ENCODE data around the gene TLE6. TPM values are rescaled to one million over a fixed set of nuclear protein-coding genes. Genes with fewer than 3 reads are reported as not detected.

Gene TLE6
- total and polyA plus RNA-seq, 4 donors, result 0.47 to 2.8 (median 1.2) TPM

- WGBS, result 94% methylated on average over 18 of the region's 18 CpGs
- no peak for TF ChIP-seq FOXA1 (IDR thresholded peaks at IDR 0.05)
- no peak for TF ChIP-seq YY1 (IDR thresholded peaks at IDR 0.05)
- TF ChIP-seq RXRA (IDR thresholded peaks at IDR 0.05), result no peak
- no peak for TF ChIP-seq HNF4A (conservative IDR thresholded peaks at IDR 0.05)
- no peak for TF ChIP-seq ATF3 (IDR thresholded peaks at IDR 0.05)
- no peak for TF ChIP-seq EGR1 (IDR thresholded peaks at IDR 0.05; ENCODE audit: low read depth in 2 of 2)
- no peak for TF ChIP-seq ZBTB33 (IDR thresholded peaks at IDR 0.05)
- TF ChIP-seq HNF4G (IDR thresholded peaks at IDR 0.05), result no peak
- no peak for TF ChIP-seq GABPA (IDR thresholded peaks at IDR 0.05 in 1 of 2, conservative IDR thresholded peaks at IDR 0.05 in 1 of 2)
- no peak for TF ChIP-seq FOXA2 (IDR thresholded peaks at IDR 0.05)
- TF ChIP-seq NR2F2 (IDR thresholded peaks at IDR 0.05), result no peak
- TF ChIP-seq JUND (IDR thresholded peaks at IDR 0.05), result no peak
- no peak for TF ChIP-seq SP1 (IDR thresholded peaks at IDR 0.05)
- TF ChIP-seq REST (IDR thresholded peaks at IDR 0.05), result no peak
- TF ChIP-seq MAX (IDR thresholded peaks at IDR 0.05), result no peak
- TF ChIP-seq RAD21 (IDR thresholded peaks at IDR 0.05), result no peak
- no peak for TF ChIP-seq CTCF (IDR thresholded peaks at IDR 0.05; ENCODE audit: low read depth, low read length, missing input control)
- no peaks in the 10 kb centered on the region for H3K9me3 ChIP-seq (ENCODE audit: control insufficient read depth in 4 of 4, low read length in 3 of 4)
Measured at GRCh38 chr19:3020321-3020960, 43.1 kb downstream of the TLE6 start.

More at GRCh38 chr19:3020321-3020960, 43.1 kb downstream of the TLE6 start:
- no peaks in the 10 kb centered on the region for H3K4me1 ChIP-seq (ENCODE audit: control insufficient read depth in 4 of 4, insufficient read depth in 4 of 4, low read length in 3 of 4)
- DNase-seq (ENCODE audit: low spot score), result no peak
- no peak overlapping the region for H3K9ac ChIP-seq (ENCODE audit: low read depth in 1 of 2, low read length in 2 of 2)
- H3K4me3 ChIP-seq (ENCODE audit: low read depth in 1 of 3, low read length in 3 of 3), result no peak overlapping the region
- no peaks in the 10 kb centered on the region for H3K36me3 ChIP-seq (ENCODE audit: control insufficient read depth in 4 of 4, insufficient read depth in 3 of 4, low read depth in 1 of 4, low read length in 3 of 4)
- no peaks in the 10 kb centered on the region for H3K27me3 ChIP-seq (ENCODE audit: control insufficient read depth in 4 of 4, insufficient read depth in 4 of 4, low read length in 3 of 4)
- H3K27ac ChIP-seq (ENCODE audit: low read depth in 1 of 2, low read length in 2 of 2), result no peak overlapping the region

Measured in liver (tissue), 9 donors.